ENCODE data around the gene CDKAL1.

DNA sequence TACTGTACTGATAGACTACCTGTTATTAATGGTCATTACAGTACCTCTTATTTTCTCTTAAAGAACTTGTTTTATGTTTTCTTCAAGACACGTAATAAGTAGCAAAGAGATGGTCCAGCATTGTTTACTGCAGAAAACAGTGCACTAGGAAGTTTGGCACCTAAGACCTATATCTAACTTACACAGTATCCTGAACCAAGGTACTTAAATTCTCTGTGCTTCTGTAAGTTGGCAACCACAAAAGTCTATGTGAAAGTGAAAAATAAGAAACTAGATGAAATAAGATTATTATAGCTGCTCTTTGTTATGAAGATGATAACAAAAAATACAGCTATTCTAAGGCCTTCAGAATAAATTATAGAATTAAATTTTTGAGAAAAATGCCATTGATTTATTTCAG lies 647.6 kb downstream of the CDKAL1 start:
- TF ChIP-seq, protein P1, sequence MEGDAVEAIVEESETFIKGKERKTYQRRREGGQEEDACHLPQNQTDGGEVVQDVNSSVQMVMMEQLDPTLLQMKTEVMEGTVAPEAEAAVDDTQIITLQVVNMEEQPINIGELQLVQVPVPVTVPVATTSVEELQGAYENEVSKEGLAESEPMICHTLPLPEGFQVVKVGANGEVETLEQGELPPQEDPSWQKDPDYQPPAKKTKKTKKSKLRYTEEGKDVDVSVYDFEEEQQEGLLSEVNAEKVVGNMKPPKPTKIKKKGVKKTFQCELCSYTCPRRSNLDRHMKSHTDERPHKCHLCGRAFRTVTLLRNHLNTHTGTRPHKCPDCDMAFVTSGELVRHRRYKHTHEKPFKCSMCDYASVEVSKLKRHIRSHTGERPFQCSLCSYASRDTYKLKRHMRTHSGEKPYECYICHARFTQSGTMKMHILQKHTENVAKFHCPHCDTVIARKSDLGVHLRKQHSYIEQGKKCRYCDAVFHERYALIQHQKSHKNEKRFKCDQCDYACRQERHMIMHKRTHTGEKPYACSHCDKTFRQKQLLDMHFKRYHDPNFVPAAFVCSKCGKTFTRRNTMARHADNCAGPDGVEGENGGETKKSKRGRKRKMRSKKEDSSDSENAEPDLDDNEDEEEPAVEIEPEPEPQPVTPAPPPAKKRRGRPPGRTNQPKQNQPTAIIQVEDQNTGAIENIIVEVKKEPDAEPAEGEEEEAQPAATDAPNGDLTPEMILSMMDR (conservative IDR thresholded peaks at IDR 0.05; ENCODE audit: low read length) = no peak
- no peak for TF ChIP-seq EZH2phosphoT487 (IDR thresholded peaks at IDR 0.05; ENCODE audit: borderline replicate concordance)
